ENCODE data around the gene HSD11B1. TPM values are rescaled to one million over a fixed set of nuclear protein-coding genes. Genes with fewer than 3 reads are reported as not detected.
A peak's percentile ranks its signal among the peaks of the same experiment; 100 is the strongest.

Gene HSD11B1
- total and polyA plus RNA-seq, 4 donors = 0.09 to 488 (median 304) TPM

DNA sequence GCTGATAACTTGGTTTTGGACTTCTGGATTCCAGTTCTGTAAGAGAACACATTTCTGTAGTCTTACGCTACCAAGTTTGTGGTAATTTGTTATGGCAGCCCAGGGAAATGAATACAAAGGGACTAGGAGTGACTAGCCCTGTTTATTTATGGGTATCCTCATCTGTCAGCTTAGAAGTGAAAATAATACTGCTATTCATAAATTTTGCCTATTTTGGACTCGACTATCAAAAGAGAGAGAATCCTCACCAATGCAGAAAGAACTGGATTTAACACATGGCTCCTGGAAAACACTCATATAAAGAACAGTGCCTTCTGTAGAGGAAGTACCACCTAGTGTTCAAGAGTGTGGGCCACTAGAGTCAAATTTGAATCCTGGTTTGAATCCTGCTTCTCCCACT is 22.6 kb downstream of the HSD11B1 start:
- peaks cover 6 to 32% (median 11%) of the 10 kb centered on the region in 4 donors for H3K4me1 ChIP-seq (ENCODE audit: control insufficient read depth in 4 of 4, insufficient read depth in 4 of 4, low read length in 3 of 4)
- H3K4me3 ChIP-seq (ENCODE audit: low read depth in 1 of 3, low read length in 3 of 3) = no peak overlapping the region
- H3K27ac ChIP-seq (ENCODE audit: low read depth in 1 of 2, low read length in 2 of 2) = peak overlapping the region in 1 of 2 donors; percentile 28
- H3K27me3 ChIP-seq (ENCODE audit: control insufficient read depth in 4 of 4, insufficient read depth in 4 of 4, low read length in 3 of 4) = no peaks in the 10 kb centered on the region
- H3K36me3 ChIP-seq (ENCODE audit: control insufficient read depth in 4 of 4, insufficient read depth in 3 of 4, low read depth in 1 of 4, low read length in 3 of 4) = peaks cover 0 to 4% (median 2%) of the 10 kb centered on the region in 4 donors
- H3K9me3 ChIP-seq (ENCODE audit: control insufficient read depth in 4 of 4, low read length in 3 of 4) = no peaks in the 10 kb centered on the region
- no peak for DNase-seq (ENCODE audit: low spot score)
- TF ChIP-seq SP1 (IDR thresholded peaks at IDR 0.05) (no peak), FOXA1 (IDR thresholded peaks at IDR 0.05) (no peak), HNF4A (conservative IDR thresholded peaks at IDR 0.05) (no peak), RAD21 (IDR thresholded peaks at IDR 0.05) (no peak)
- TF ChIP-seq, protein P1, sequence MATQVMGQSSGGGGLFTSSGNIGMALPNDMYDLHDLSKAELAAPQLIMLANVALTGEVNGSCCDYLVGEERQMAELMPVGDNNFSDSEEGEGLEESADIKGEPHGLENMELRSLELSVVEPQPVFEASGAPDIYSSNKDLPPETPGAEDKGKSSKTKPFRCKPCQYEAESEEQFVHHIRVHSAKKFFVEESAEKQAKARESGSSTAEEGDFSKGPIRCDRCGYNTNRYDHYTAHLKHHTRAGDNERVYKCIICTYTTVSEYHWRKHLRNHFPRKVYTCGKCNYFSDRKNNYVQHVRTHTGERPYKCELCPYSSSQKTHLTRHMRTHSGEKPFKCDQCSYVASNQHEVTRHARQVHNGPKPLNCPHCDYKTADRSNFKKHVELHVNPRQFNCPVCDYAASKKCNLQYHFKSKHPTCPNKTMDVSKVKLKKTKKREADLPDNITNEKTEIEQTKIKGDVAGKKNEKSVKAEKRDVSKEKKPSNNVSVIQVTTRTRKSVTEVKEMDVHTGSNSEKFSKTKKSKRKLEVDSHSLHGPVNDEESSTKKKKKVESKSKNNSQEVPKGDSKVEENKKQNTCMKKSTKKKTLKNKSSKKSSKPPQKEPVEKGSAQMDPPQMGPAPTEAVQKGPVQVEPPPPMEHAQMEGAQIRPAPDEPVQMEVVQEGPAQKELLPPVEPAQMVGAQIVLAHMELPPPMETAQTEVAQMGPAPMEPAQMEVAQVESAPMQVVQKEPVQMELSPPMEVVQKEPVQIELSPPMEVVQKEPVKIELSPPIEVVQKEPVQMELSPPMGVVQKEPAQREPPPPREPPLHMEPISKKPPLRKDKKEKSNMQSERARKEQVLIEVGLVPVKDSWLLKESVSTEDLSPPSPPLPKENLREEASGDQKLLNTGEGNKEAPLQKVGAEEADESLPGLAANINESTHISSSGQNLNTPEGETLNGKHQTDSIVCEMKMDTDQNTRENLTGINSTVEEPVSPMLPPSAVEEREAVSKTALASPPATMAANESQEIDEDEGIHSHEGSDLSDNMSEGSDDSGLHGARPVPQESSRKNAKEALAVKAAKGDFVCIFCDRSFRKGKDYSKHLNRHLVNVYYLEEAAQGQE (IDR thresholded peaks at IDR 0.05) = no peak
- 94% methylated on average over 2 of the region's 2 CpGs for WGBS
- H3K9ac ChIP-seq (ENCODE audit: low read depth in 1 of 2, low read length in 2 of 2) = no peak overlapping the region

DNA sequence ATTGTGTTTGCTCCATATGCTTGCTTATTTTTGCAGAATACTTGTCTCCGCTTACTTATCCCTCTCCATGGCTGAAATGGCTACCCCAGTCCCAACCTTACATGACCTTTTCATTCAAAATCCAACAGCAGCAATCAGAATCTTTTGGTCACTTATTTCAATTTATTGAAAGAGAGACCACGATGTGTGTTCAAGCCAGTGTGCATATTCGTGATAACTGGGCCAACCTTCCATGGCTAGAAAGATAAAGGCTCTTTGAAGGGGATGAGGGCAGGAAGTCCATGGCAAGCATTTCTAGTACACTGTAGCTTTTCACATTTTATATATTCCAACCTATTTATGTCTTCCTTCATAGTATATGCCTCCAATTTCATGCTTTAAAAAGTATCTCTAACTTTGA is 23.1 kb downstream of the HSD11B1 start:
- peaks cover 0 to 4% (median 3%) of the 10 kb centered on the region in 4 donors for H3K36me3 ChIP-seq (ENCODE audit: control insufficient read depth in 4 of 4, insufficient read depth in 3 of 4, low read depth in 1 of 4, low read length in 3 of 4)
- no peaks in the 10 kb centered on the region for H3K9me3 ChIP-seq (ENCODE audit: control insufficient read depth in 4 of 4, low read length in 3 of 4)
- H3K27ac ChIP-seq (ENCODE audit: low read depth in 1 of 2, low read length in 2 of 2) = peak overlapping the region in 1 of 2 donors; percentile 28
- H3K9ac ChIP-seq (ENCODE audit: low read depth in 1 of 2, low read length in 2 of 2) = no peak overlapping the region
- WGBS = 67% methylated on average over 3 of the region's 3 CpGs
- TF ChIP-seq EGR1 (IDR thresholded peaks at IDR 0.05; ENCODE audit: low read depth in 2 of 2) = no peak
- TF ChIP-seq RXRA (IDR thresholded peaks at IDR 0.05) = no peak
- TF ChIP-seq FOXA2 (IDR thresholded peaks at IDR 0.05) = no peak
- TF ChIP-seq, protein P2, sequence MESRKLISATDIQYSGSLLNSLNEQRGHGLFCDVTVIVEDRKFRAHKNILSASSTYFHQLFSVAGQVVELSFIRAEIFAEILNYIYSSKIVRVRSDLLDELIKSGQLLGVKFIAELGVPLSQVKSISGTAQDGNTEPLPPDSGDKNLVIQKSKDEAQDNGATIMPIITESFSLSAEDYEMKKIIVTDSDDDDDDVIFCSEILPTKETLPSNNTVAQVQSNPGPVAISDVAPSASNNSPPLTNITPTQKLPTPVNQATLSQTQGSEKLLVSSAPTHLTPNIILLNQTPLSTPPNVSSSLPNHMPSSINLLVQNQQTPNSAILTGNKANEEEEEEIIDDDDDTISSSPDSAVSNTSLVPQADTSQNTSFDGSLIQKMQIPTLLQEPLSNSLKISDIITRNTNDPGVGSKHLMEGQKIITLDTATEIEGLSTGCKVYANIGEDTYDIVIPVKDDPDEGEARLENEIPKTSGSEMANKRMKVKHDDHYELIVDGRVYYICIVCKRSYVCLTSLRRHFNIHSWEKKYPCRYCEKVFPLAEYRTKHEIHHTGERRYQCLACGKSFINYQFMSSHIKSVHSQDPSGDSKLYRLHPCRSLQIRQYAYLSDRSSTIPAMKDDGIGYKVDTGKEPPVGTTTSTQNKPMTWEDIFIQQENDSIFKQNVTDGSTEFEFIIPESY (IDR thresholded peaks at IDR 0.05) = no peak
- TF ChIP-seq, protein P3, sequence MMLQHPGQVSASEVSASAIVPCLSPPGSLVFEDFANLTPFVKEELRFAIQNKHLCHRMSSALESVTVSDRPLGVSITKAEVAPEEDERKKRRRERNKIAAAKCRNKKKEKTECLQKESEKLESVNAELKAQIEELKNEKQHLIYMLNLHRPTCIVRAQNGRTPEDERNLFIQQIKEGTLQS (IDR thresholded peaks at IDR 0.05) = no peak
- TF ChIP-seq SP1 (IDR thresholded peaks at IDR 0.05) = no peak
- no peak for TF ChIP-seq GABPA (IDR thresholded peaks at IDR 0.05 in 1 of 2, conservative IDR thresholded peaks at IDR 0.05 in 1 of 2)
- no peak for TF ChIP-seq HNF4A (conservative IDR thresholded peaks at IDR 0.05)
- TF ChIP-seq, protein P4, sequence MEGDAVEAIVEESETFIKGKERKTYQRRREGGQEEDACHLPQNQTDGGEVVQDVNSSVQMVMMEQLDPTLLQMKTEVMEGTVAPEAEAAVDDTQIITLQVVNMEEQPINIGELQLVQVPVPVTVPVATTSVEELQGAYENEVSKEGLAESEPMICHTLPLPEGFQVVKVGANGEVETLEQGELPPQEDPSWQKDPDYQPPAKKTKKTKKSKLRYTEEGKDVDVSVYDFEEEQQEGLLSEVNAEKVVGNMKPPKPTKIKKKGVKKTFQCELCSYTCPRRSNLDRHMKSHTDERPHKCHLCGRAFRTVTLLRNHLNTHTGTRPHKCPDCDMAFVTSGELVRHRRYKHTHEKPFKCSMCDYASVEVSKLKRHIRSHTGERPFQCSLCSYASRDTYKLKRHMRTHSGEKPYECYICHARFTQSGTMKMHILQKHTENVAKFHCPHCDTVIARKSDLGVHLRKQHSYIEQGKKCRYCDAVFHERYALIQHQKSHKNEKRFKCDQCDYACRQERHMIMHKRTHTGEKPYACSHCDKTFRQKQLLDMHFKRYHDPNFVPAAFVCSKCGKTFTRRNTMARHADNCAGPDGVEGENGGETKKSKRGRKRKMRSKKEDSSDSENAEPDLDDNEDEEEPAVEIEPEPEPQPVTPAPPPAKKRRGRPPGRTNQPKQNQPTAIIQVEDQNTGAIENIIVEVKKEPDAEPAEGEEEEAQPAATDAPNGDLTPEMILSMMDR (IDR thresholded peaks at IDR 0.05; ENCODE audit: low read depth, low read length, missing input control) = no peak
- TF ChIP-seq, protein P5, sequence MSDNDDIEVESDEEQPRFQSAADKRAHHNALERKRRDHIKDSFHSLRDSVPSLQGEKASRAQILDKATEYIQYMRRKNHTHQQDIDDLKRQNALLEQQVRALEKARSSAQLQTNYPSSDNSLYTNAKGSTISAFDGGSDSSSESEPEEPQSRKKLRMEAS (IDR thresholded peaks at IDR 0.05) = no peak
- TF ChIP-seq YY1 (IDR thresholded peaks at IDR 0.05) = no peak
- TF ChIP-seq, protein P1 (IDR thresholded peaks at IDR 0.05) = no peak
- TF ChIP-seq TAF1 (conservative IDR thresholded peaks at IDR 0.05) = no peak
- no peak for TF ChIP-seq RAD21 (IDR thresholded peaks at IDR 0.05)
- TF ChIP-seq HNF4G (IDR thresholded peaks at IDR 0.05) = no peak
- no peak for TF ChIP-seq NR2F2 (IDR thresholded peaks at IDR 0.05)
- TF ChIP-seq JUND (IDR thresholded peaks at IDR 0.05) = no peak
- no peak for TF ChIP-seq FOXA1 (IDR thresholded peaks at IDR 0.05)
- no peaks in the 10 kb centered on the region for H3K27me3 ChIP-seq (ENCODE audit: control insufficient read depth in 4 of 4, insufficient read depth in 4 of 4, low read length in 3 of 4)
- no peak for DNase-seq (ENCODE audit: low spot score)
- H3K4me1 ChIP-seq (ENCODE audit: control insufficient read depth in 4 of 4, insufficient read depth in 4 of 4, low read length in 3 of 4) = peaks cover 4 to 29% (median 7%) of the 10 kb centered on the region in 4 donors
- no peak overlapping the region for H3K4me3 ChIP-seq (ENCODE audit: low read depth in 1 of 3, low read length in 3 of 3)

Data from liver (tissue), 9 donors.